Measurements from ENCODE around the gene DHRS13. TPM values are rescaled to one million over a fixed set of nuclear protein-coding genes. Genes with fewer than 3 reads are reported as not detected.
A peak's percentile ranks its signal among the peaks of the same experiment; 100 is the strongest.

Gene DHRS13
- total and polyA plus RNA-seq, 9 donors: 2.9 to 5.9 (median 4.2) TPM

- no peaks in the 10 kb centered on the region for H3K27me3 ChIP-seq (ENCODE audit: control insufficient read depth, insufficient read depth, low read length)
- DNase-seq: no peak
- H3K36me3 ChIP-seq (ENCODE audit: control insufficient read depth, insufficient read depth, low read length): peaks cover 88% of the 10 kb centered on the region
- no peaks in the 10 kb centered on the region for H3K9me3 ChIP-seq (replicated peaks; ENCODE audit: control insufficient read depth, low read depth, low read length)
- H3K4me3 ChIP-seq (ENCODE audit: low read length): no peak overlapping the region
- H3K27ac ChIP-seq (ENCODE audit: low read length): no peak overlapping the region
- no peaks in the 10 kb centered on the region for H3K4me1 ChIP-seq (ENCODE audit: control insufficient read depth, insufficient read depth, low read length)
- WGBS (ENCODE audit: insufficient coverage): 57% methylated on average over 5 of the region's 5 CpGs
These were observed 14.6 kb upstream of the DHRS13 start for GRCh38 chr17:28917465-28917864.

- no peak overlapping the region for H3K4me3 ChIP-seq (ENCODE audit: low read length)
- no peaks in the 10 kb centered on the region for H3K4me1 ChIP-seq (ENCODE audit: control insufficient read depth, insufficient read depth, low read length)
- no peak for DNase-seq
- no peaks in the 10 kb centered on the region for H3K27me3 ChIP-seq (ENCODE audit: control insufficient read depth, insufficient read depth, low read length)
- H3K9me3 ChIP-seq (replicated peaks; ENCODE audit: control insufficient read depth, low read depth, low read length): no peaks in the 10 kb centered on the region
- peaks cover 91% of the 10 kb centered on the region for H3K36me3 ChIP-seq (ENCODE audit: control insufficient read depth, insufficient read depth, low read length)
- WGBS (ENCODE audit: insufficient coverage): 85% methylated on average over 12 of the region's 12 CpGs
- H3K27ac ChIP-seq (ENCODE audit: low read length): no peak overlapping the region
These were observed 14.2 kb upstream of the DHRS13 start for GRCh38 chr17:28917029-28917428.

GRCh38 chr17:28916302-28916934 lies 13.5 kb upstream of the DHRS13 start:
- Histone ChIP-seq H3K9me3 (replicated peaks; ENCODE audit: control insufficient read depth, low read depth, low read length) (no peaks in the 10 kb centered on the region), H3K36me3 (ENCODE audit: control insufficient read depth, insufficient read depth, low read length) (peaks cover 91% of the 10 kb centered on the region), H3K27ac (ENCODE audit: low read length) (no peak overlapping the region), H3K4me3 (ENCODE audit: low read length) (no peak overlapping the region), H3K27me3 (ENCODE audit: control insufficient read depth, insufficient read depth, low read length) (no peaks in the 10 kb centered on the region), H3K4me1 (ENCODE audit: control insufficient read depth, insufficient read depth, low read length) (no peaks in the 10 kb centered on the region)
- 47% methylated on average over 6 of the region's 6 CpGs for WGBS (ENCODE audit: insufficient coverage)
- peak; percentile 48 for DNase-seq

- Histone ChIP-seq H3K27me3 (ENCODE audit: control insufficient read depth, insufficient read depth, low read length) (no peaks in the 10 kb centered on the region), H3K4me1 (ENCODE audit: control insufficient read depth, insufficient read depth, low read length) (peaks cover 9% of the 10 kb centered on the region), H3K4me3 (ENCODE audit: low read length) (no peak overlapping the region), H3K36me3 (ENCODE audit: control insufficient read depth, insufficient read depth, low read length) (peaks cover 98% of the 10 kb centered on the region), H3K9me3 (replicated peaks; ENCODE audit: control insufficient read depth, low read depth, low read length) (no peaks in the 10 kb centered on the region), H3K27ac (ENCODE audit: low read length) (no peak overlapping the region)
- DNase-seq: no peak
- 94% methylated on average over 4 of the region's 6 CpGs for WGBS (ENCODE audit: insufficient coverage)
These were observed 10.1 kb upstream of the DHRS13 start for GRCh38 chr17:28912938-28913333.

GRCh38 chr17:28912281-28912937 lies 9.5 kb upstream of the DHRS13 start:
- no peak for DNase-seq
- peaks cover 98% of the 10 kb centered on the region for H3K36me3 ChIP-seq (ENCODE audit: control insufficient read depth, insufficient read depth, low read length)
- no peak overlapping the region for H3K4me3 ChIP-seq (ENCODE audit: low read length)
- no peaks in the 10 kb centered on the region for H3K9me3 ChIP-seq (replicated peaks; ENCODE audit: control insufficient read depth, low read depth, low read length)
- 91% methylated on average over 17 of the region's 20 CpGs for WGBS (ENCODE audit: insufficient coverage)
- no peaks in the 10 kb centered on the region for H3K27me3 ChIP-seq (ENCODE audit: control insufficient read depth, insufficient read depth, low read length)
- H3K4me1 ChIP-seq (ENCODE audit: control insufficient read depth, insufficient read depth, low read length): peaks cover 9% of the 10 kb centered on the region
- no peak overlapping the region for H3K27ac ChIP-seq (ENCODE audit: low read length)

GRCh38 chr17:28911411-28912045 lies 8.6 kb upstream of the DHRS13 start:
- Histone ChIP-seq H3K4me1 (ENCODE audit: control insufficient read depth, insufficient read depth, low read length) (peaks cover 9% of the 10 kb centered on the region), H3K27me3 (ENCODE audit: control insufficient read depth, insufficient read depth, low read length) (no peaks in the 10 kb centered on the region), H3K36me3 (ENCODE audit: control insufficient read depth, insufficient read depth, low read length) (peaks cover 98% of the 10 kb centered on the region), H3K27ac (ENCODE audit: low read length) (no peak overlapping the region), H3K4me3 (ENCODE audit: low read length) (no peak overlapping the region), H3K9me3 (replicated peaks; ENCODE audit: control insufficient read depth, low read depth, low read length) (no peaks in the 10 kb centered on the region)
- WGBS (ENCODE audit: insufficient coverage): 84% methylated on average over 13 of the region's 13 CpGs
- DNase-seq: no peak

- Histone ChIP-seq H3K36me3 (ENCODE audit: control insufficient read depth, insufficient read depth, low read length) (peaks cover 96% of the 10 kb centered on the region), H3K9me3 (replicated peaks; ENCODE audit: control insufficient read depth, low read depth, low read length) (no peaks in the 10 kb centered on the region), H3K27ac (ENCODE audit: low read length) (no peak overlapping the region), H3K27me3 (ENCODE audit: control insufficient read depth, insufficient read depth, low read length) (no peaks in the 10 kb centered on the region), H3K4me3 (ENCODE audit: low read length) (no peak overlapping the region), H3K4me1 (ENCODE audit: control insufficient read depth, insufficient read depth, low read length) (peaks cover 9% of the 10 kb centered on the region)
- no peak for DNase-seq
- WGBS (ENCODE audit: insufficient coverage): no CpG with 5 or more reads among the region's 1 CpG
These were observed 7.7 kb upstream of the DHRS13 start for GRCh38 chr17:28910534-28910933.

GRCh38 chr17:28908640-28909167 lies 5.8 kb upstream of the DHRS13 start:
- DNase-seq: peak; percentile 79
- Histone ChIP-seq H3K4me3 (ENCODE audit: low read length) (no peak overlapping the region), H3K27ac (ENCODE audit: low read length) (peak overlapping the region; percentile 65), H3K4me1 (ENCODE audit: control insufficient read depth, insufficient read depth, low read length) (peaks cover 9% of the 10 kb centered on the region), H3K27me3 (ENCODE audit: control insufficient read depth, insufficient read depth, low read length) (no peaks in the 10 kb centered on the region), H3K9me3 (replicated peaks; ENCODE audit: control insufficient read depth, low read depth, low read length) (no peaks in the 10 kb centered on the region), H3K36me3 (ENCODE audit: control insufficient read depth, insufficient read depth, low read length) (peaks cover 79% of the 10 kb centered on the region)
- 70% methylated on average over 3 of the region's 6 CpGs for WGBS (ENCODE audit: insufficient coverage)

GRCh38 chr17:28907709-28908475 lies 5.0 kb upstream of the DHRS13 start:
- Histone ChIP-seq H3K4me3 (ENCODE audit: low read length) (no peak overlapping the region), H3K27ac (ENCODE audit: low read length) (no peak overlapping the region), H3K27me3 (ENCODE audit: control insufficient read depth, insufficient read depth, low read length) (no peaks in the 10 kb centered on the region), H3K9me3 (replicated peaks; ENCODE audit: control insufficient read depth, low read depth, low read length) (no peaks in the 10 kb centered on the region), H3K36me3 (ENCODE audit: control insufficient read depth, insufficient read depth, low read length) (peaks cover 71% of the 10 kb centered on the region), H3K4me1 (ENCODE audit: control insufficient read depth, insufficient read depth, low read length) (peaks cover 13% of the 10 kb centered on the region)
- DNase-seq: no peak
- 80% methylated on average over 1 of the region's 3 CpGs for WGBS (ENCODE audit: insufficient coverage)
